Activated CD8-positive, alpha-beta memory T cell treated with anti-CD3 and anti-CD28 coated beads for 48 hours (primary cell): ENCODE data around the gene DNAJC18.
"Not testable (repeated sequence)": the region's sequence is repeated elsewhere in the genome, so short reads cannot be mapped to it uniquely, and the experiment has no call there.

Experiments
- DNase-seq, 3 experiments: peaks; one replicate each; pipeline ENCODE4 v3.0.0-alpha.2; 2020; ENCODE audit warnings: low read depth in 2 of 3, low spot score in 2 of 3

The DNAJC18 gene

GRCh38 chr5:139431706-139432105 is 7.6 kb downstream of the DNAJC18 start:
- no peak for DNase-seq

GRCh38 chr5:139430015-139430414 is 9.3 kb downstream of the DNAJC18 start:
- no peak for DNase-seq

- no peak for DNase-seq
These were observed 13.0 kb downstream of the DNAJC18 start for GRCh38 chr5:139426203-139426885.

GRCh38 chr5:139425497-139425896 is 13.8 kb downstream of the DNAJC18 start:
- DNase-seq: no peak

GRCh38 chr5:139422307-139422893 is 16.9 kb downstream of the DNAJC18 start:
- no peak for DNase-seq

- no peak for DNase-seq
These were observed 19.8 kb downstream of the DNAJC18 start for GRCh38 chr5:139419226-139420192.

GRCh38 chr5:139418793-139419192 is 20.5 kb downstream of the DNAJC18 start:
- DNase-seq: no peak

GRCh38 chr5:139417214-139417613 is 22.1 kb downstream of the DNAJC18 start:
- DNase-seq: no peak

- no peak for DNase-seq
These were observed 22.7 kb downstream of the DNAJC18 start for GRCh38 chr5:139416651-139417050.

- no peak for DNase-seq
These were observed 23.5 kb downstream of the DNAJC18 start for GRCh38 chr5:139415869-139416268.

GRCh38 chr5:139415221-139415861 is 24.0 kb downstream of the DNAJC18 start:
- no peak for DNase-seq

GRCh38 chr5:139414581-139415130 is 24.7 kb downstream of the DNAJC18 start:
- no peak for DNase-seq

- DNase-seq: no peak
These were observed 25.4 kb downstream of the DNAJC18 start for GRCh38 chr5:139413963-139414362.

GRCh38 chr5:139413153-139413552 is 26.2 kb downstream of the DNAJC18 start:
- DNase-seq: no peak

- no peak for DNase-seq
These were observed 28.1 kb downstream of the DNAJC18 start for GRCh38 chr5:139410993-139411828.

GRCh38 chr5:139410121-139410992 is 29.0 kb downstream of the DNAJC18 start:
- DNase-seq: no peak

- DNase-seq: not testable (repeated sequence)
These were observed 30.2 kb downstream of the DNAJC18 start for GRCh38 chr5:139409116-139409515.

GRCh38 chr5:139408191-139408590 is 31.1 kb downstream of the DNAJC18 start:
- no peak for DNase-seq

GRCh38 chr5:139407517-139407916 is 31.8 kb downstream of the DNAJC18 start:
- DNase-seq: no peak
